Measurements from ENCODE around the gene MAPKAPK3.
"Not testable (repeated sequence)": the region's sequence is repeated elsewhere in the genome, so short reads cannot be mapped to it uniquely, and the experiment has no call there.

The MAPKAPK3 gene

DNA sequence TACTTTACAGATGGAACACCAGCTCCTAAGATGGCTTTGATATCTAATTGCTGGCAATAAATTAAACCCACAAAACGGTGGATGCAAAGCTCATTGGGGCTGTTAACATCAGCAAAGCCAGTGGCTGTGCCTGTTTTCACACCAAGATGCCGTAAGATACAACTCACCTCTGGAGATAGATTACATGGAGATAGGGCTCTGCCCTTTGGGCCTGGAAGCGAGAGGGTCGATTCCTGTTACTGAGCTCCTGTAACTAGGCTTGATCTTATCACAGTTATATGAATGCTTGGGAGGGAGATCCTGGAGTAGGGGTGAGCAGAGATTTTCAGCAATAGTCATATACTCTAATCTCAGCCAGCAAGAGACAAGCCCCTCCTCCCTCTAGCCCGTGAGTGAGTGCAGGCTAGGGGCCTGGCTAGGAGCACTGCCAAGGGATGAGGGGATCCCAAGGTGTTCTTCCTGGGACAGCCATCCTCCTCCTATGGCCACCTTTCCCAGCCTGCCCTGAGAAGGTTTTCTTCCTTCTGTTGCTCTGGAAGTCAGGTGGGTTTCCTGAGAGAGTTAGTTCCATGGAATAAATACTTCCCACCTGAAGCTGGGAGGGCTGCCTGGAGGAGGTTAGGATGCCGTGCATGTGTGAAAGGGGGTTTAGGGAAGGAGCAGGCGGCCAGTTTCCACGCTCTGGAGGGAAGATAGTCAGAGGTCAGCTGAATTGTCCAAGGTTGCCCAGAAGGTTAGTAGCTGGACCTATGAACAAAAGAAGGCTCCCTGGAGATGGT, 39.7 kb downstream of the MAPKAPK3 start:
- DNase-seq (ENCODE audit: low spot score) = no peak

DNA sequence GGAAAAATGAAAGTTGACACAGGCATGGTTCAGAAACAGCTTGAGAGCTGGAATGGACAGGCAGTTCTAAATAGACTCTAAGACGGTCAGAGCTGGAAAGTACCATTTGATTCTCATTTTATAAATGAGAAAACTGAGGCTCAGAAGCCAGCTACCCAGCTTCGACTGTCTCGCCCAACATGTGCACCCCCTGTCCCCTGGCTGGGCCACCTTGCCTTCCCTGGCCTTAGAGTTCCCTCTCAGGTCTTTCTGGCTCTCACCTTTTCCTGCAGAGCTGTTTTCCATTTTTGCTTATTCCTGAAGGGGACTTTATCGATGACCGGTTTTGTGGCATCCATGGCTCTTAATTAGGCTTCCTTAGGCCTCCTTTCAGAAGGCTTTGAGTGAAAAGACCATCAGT, 40.5 kb downstream of the MAPKAPK3 start:
- DNase-seq (ENCODE audit: low spot score) = no peak

DNA sequence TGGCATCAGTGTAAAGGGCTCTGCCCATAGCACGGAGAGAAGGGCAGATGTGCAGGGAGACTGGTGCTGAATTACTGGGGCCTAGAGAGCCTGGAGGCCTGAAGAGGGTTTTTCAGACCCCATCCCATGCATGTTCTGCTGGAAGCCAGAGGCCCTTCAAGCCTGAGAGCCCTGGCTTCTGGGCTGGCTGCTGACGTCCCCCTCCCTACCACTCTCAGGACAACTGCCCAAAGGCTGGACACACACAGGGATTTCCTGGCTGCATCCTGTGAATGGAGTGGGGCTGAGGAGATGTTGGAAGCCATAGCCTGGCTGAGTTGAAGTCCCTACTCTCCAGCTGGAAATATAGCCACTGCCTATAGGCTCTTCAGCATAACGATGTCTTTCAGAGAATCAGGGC, 40.9 kb downstream of the MAPKAPK3 start:
- DNase-seq (ENCODE audit: low spot score) = no peak

DNA sequence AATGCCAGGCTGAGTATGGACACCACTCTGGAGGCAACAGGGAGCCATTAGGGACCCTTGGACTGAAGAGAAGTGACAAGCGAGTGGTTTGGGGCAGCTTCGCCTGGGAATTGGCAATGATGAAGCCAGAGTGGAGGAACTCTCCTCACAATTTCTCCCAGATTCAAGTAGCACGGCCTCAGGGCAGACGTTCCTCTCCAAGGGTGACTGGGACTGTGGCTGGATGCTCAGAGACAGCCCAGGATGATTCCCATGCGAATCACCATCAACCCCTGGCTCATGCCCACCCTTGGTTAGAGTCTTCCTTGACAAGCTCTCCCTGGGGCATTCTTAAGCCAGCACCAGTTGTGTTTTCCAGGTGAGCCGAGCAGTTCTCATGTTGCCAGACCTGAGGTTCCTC, 41.5 kb downstream of the MAPKAPK3 start:
- DNase-seq (ENCODE audit: low spot score) = no peak

DNA sequence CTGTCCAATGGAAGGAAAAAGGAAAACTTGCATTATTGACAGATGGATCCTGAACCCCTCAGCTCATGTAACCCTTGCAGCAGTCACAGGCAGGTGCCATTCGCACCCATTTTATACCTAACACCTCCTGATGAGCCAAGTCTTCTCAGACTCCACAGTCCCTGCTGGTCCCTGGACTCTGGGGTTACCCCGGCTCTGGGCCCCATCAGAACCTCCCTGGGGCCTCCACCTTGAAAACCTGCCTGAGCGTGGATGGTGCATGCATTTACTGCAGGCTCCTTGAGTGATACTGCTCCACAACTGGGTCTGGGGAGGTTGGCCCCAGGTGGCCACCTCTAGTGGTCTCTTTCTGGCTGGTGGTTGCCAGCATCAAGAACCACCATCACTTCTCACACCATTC, 41.9 kb downstream of the MAPKAPK3 start:
- DNase-seq (ENCODE audit: low spot score) = no peak

DNA sequence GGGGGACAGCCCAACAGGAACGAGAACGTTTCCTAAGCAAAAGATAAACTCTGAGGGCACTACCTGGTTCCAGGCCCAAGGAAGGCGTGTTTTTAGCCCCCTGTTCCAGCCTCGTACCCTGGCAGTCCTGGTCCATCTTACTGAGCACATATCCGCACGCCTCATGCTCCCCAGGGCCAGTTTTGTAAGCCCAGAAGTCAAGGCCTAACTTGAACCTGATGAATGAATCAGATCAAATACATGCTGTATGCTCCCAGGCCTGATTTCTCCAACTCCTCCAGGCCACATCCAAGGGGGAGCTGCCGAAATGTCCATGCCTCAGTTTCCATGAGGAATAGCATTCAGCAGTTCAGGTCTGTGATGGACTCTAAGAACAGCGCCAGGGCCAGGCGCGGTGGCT, 43.4 kb downstream of the MAPKAPK3 start:
- DNase-seq (ENCODE audit: low spot score) = no peak

DNA sequence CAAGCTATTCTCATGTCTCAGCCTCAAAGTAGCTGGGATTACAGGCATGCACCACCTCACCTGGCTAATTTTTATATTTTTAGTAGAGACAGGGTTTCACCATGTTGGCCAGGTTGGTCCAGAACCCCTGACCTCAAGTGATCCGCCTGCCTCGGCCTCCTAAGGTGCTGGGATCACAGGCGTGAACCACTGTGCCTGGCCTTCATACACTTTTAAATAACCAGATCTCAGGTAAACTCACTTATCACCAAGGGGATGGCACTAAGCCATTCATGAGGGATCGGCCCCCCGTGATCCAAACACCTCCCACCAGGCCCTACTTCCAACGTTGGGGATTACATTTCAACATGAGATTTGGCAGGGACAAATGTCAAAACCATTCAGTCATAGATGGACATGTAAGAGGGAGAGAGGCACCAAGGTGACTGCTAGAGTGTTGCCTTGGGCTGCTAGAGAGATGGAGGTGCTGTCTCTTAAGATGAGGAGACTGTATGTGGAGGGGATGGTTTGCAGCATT, 44.4 kb downstream of the MAPKAPK3 start:
- DNase-seq (ENCODE audit: low spot score) = no peak

DNA sequence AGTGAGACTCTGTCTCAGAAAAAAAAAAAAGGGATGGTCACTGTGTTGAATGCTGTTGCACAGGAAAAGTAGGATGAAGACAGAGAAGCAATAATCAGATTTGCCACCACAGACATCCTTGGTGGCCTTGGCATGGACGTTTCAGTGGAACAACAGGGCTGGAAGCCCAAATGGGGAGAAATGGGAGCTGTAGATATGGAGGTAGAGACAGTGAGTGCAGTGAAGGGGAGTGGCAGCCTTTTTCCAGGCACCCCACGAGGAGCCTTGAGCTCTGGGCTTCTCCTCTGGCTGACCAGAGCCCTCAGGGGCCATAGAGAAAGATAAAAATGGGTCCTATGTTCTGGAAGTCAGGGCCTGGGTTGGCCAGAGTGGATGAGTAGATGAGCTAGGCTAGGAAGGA, 45.5 kb downstream of the MAPKAPK3 start:
- DNase-seq (ENCODE audit: low spot score) = no peak

DNA sequence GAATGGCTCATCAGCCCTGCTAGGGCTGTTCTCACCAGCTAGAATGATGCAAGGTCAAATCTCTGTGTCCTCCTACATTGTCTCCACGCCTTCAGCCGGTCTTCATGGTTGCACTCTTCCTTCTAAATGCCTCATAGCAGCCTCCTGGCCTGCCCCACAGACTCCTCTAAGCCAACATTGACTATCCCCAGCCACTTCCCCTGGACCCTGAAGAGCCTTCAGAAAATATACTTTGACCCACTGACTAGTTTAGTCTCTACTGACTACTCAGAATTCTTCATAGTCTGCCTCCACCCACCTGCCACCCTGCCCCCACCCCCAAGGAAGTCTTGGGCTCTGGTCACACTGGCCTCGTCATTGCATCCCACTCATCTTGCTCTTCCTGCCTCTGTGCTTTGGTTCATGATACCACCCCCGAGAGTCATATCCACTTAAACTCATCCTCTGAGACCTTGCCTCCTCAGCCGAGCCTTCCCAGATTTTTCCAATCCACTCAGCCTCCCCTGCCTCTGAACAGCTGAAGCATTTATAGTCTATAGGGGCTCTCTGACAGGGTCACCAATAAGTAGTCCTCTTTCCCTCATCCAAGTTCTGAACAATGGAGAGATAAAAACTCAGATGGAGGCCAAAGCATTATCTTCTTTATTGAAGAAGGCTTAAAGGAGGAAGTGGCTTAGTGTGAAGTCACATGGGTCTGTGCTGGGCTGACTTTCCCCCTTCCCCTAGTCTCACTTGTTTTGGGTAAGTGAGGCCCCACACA, 48.3 kb downstream of the MAPKAPK3 start:
- no peak for DNase-seq (ENCODE audit: low spot score)

DNA sequence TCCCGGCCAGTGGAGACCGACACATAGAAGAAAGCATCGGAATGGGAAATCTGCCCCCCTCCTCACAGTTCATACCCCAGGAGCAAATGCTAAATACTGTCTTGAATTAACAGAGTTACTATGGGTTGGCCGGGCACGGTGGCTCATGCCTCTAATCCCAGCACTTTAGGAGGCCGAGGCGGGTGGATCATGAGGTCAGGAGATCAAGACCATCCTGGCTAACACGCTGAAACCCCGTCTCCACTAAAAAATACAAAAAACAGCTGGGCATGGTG, 48.8 kb downstream of the MAPKAPK3 start:
- DNase-seq (ENCODE audit: low spot score) = not testable (repeated sequence)

DNA sequence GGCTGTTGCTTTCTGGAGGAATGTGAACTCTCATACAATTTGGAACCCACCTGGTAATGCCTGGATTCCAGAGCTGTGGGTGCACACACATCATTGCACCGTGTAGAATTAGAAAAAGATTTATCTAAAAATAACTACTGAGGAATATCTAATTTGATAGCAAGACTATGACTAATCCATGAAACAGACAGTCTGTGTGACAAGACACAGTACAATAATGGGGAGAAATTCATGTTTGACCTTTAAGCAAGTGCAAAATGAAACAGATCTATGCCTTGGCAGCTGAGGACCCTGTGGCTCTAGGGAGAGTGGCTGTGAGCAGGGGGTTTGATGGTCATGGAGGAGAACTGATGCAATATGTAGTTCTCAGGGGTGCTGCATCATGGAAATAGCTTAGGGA, 49.9 kb downstream of the MAPKAPK3 start:
- DNase-seq (ENCODE audit: low spot score) = no peak

DNA sequence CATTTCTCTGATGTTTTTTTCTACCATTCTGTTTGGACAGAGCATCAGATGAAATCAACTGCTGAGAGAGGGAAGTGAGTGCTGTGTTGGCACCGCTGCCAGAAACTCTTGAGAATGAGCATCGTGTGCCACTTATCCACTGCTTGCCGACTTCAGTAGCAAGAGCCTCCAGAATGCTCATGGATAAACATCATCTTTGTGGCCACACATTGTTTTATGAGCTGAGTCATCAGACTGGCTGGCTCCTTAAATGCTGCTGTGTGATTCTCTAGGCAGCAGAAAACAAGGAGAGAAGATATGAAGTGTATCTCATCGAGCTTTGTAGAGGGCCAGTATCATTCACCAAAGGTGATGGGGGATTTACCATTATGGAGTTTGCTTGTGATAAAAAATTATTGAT, 54.4 kb downstream of the MAPKAPK3 start:
- no peak for DNase-seq (ENCODE audit: low spot score)

DNA sequence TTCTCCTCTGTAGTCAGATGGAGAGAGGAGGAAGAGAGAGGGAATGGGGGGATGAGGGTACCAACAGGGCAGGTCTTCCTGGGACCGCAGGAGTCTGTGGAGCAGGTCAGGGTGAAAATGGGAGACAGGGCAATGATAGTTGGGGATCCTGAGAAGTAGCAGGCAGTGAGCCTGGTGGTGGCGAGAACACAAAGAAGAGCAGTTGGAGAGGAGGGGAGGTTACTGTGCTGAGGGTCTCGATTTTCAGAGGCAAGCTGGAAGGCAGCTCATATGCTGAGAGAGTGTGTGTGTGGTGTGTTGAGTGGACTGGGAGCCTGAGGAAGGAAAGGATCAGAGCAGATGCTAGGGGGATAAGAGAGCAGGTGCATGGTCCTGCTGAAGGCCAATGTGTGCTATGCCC, 55.7 kb downstream of the MAPKAPK3 start:
- DNase-seq (ENCODE audit: low spot score) = no peak

DNA sequence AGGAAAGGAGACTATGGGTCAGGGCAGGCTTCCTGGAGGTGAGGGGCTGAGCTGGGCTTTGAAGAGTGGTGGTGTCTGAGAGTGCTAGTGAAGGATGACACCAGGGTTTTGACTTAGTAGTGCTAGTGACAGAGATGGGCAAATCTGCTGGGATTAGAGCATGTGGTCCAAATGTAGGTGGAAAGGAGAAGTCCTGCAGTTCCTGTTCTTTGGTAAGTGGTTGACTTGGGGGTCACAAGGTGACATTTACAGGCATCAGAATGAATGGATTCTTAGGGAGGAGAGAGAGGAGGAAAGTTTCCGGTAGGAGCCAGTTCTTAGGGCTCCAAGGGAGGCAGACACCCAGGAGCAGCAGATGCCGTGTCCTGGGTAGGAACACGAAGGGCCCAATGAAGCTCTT, 57.0 kb downstream of the MAPKAPK3 start:
- no peak for DNase-seq (ENCODE audit: low spot score)

DNA sequence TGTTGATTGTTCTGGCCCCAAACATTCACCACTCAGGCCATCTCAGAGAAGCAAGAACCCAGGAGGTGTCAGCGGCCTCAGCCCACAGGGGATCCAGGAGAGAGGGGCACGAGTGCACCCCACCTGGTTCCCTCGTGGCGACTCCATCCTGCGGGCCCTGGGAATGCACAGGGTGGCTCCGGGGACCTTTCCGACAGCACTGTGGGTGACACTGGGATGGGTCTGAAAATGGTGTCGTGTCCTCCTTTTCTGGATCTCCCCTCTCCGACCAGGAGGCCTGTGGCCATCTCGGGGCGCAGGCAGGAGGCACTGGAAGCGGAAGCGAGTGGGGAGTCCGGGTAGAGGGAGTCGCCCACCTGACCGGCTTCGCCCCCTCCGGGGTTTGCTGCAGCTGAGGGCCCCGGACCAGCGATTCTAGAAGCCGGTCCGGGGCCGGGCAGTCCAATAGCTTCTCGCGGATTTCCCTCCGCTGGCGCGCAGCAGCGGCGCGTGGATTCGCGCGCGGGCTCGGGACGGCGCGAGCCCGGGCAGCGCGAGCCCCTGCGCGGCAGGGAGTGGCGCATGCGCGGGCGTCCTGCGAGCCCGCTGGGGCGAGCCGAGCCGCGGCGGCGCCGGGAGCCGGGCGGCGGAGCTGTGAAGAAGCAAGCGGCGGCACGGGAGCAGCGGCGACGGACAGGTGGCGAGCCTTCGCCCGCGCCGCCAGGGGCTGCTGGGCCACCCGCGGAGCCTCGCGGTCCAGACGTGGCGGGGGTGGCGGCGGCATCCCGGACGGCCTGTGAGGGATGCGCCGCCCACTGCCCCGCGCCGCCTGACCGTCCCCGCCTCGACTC, 57.6 kb downstream of the MAPKAPK3 start, which contains the start of gene DOCK3:
TSS of gene DOCK3 (plus strand) at position 579 of the 830 bp plus-strand sequence. CDS start 337 bp downstream, outside the sequence.
- peak; percentile 47 for DNase-seq (ENCODE audit: low spot score)

DNA sequence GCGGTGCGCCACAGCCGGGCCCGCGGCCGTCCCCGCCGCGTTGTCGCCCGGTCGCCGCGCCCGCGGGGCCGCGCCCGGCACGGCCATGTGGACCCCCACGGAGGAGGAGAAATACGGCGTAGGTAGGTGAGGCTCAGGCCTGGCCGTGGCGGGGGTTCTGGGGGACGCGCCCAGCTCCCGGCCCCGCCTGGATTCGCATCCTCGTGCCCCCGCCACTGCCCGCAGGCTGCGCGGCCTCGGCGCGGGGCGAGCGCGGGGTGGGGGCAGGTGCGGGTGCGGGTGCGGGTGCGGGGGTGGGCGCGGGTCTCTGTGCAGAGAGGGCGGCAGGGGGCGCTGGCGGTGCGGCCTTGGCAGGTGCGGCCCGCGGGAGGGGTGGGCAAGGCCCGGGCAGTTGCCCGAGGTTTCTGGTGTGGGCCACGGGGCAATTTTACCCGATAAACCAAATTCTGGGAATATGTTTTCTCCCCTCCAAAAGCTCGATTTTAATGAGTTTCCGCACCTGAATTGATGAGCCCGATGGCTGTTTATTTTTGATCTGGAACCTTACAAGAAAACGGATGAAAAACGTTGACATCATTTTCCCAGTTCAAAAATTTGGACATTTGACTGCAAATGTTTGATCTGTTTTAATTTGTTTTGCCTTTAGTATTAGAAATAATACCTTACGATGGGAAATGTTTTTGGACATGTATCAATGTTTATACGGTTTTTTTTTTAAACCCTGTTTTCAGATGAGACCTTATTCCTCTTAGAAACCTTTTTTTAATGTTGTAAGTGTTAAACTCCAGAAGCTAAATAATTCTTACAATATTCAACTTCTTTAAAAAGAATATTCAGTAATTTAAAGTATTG, 58.5 kb downstream of the MAPKAPK3 start:
- peak; percentile 53 for DNase-seq (ENCODE audit: low spot score)

DNA sequence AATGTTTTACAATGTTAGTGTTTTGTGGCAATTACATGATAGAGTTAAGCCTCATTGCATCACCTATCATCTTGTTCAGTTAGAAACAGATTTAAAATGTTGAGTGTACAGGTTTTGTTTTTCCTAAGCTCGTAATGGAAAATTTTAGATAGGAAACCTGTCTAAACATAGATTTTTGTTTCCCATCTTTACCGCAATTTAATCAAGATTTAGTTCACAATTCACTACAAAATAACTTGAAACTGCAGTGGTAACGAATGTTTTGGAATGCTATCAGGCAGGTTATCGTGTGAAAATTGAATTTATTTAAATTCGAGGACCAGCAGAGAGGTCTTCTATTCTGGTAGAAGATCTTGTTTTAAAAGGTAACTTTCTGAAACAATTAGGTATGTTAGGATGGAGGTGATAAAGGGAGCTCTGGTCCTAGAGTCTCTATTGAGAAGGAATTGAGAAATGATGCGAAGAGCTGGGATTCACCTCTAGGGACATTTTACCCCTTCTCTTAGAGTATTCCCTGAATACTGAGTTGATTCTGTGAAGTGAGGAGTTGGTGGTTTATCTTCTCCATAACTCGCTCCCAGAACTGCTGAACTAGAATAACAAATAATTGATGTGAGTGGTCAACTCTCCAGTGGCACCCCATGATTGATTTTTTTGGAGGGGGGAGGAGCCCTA, 59.2 kb downstream of the MAPKAPK3 start:
- no peak for DNase-seq (ENCODE audit: low spot score)

DNA sequence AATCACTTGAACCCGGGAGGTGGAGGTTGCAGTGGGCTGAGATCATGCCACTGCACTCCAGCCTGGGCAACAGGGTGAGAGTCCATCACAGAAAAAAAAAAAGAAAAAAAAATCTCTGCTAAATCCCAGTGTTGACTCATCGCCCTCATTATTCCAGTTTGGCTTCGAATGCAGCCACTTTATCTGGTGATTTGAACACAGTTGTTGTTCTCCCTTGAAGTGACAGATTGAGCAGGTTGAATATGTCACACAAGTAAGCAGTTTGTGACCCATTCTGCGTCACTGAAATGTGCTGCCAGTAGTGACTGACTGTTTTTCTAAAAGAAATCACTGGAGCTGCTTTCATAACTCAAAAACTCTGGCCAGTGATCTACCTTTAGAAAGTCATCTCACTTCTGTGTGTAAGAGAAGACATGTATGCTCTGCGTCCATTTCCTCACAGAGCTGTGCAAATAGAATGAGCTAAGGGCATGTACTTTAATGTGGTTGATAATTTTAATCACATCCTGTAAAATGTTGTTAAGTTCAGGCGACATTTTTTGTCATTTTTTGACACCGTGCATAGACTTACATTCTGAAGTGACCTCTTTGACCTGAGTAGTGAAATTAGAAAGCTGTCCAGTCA, 70.3 kb downstream of the MAPKAPK3 start:
- no peak for DNase-seq (ENCODE audit: low spot score)

DNA sequence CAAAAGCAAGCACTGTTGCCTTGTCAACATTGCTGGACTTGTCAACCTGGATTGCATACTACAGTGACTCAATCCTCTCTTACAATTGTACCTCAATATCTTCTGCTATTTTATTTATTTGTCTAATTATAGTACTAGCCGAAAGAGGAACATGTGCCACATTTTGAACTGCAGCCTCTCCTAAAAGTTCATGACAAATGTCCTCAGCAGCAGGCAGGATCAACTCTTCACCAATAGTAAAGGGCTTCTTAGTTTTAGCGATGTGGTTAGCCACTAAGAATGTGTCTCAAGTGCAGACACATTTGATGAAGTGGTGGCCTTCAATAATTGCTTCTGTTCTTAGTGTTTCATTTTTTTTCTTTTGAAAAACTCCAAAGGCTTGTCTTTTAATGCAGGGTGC, 71.0 kb downstream of the MAPKAPK3 start:
- DNase-seq (ENCODE audit: low spot score) = no peak

DNA sequence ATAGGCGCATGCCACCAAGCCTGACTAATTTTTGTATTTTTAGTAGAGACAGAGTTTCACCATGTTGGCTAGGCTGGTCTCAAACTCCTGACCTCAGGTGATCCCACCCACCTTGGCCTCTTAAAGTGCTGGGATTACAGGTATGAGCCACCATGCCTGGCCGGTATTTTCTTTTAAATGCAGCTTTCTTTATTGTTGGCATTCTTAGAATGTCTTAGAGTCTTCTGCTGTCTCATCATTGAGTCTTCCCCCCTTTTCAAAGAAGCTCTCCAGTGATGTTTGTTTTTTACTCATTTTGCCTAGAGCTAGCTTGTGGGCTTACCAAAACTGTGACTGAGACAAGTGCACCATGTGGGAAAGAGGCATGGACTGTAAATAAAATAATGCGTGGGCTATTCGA, 71.7 kb downstream of the MAPKAPK3 start:
- DNase-seq (ENCODE audit: low spot score) = not testable (repeated sequence)

DNA sequence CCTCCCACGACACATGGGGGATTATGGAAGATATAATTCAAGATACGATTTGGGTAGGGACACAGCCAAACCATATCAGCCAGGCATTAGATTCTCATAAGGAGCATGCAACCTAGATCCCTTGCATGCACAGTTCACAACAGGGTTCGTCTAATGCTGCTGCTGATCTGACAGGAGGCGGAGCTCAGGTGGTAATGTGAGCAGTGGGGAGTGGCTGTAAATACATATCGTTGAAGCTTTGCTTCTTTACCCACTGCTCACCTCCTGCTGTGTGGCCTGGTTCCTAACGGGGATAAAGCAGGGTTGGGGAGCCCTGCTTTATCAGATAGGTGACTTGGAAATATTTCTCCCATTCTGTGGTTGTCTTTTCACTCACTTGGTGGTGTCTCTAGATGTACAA, 72.6 kb downstream of the MAPKAPK3 start:
- no peak for DNase-seq (ENCODE audit: low spot score)

Data from activated CD4-positive, alpha-beta T cell treated with anti-CD3 and anti-CD28 coated beads, Interleukin-2, Interleukin-4, amounts not matched to agents 100 ng/mL and 50 ng/mL, durations not matched to agents 16 hours and 8 hours (primary cell).